Lower leg skin (tissue), 3 donors: ENCODE measurements around the gene SERPINA4.

Source experiments
- POLR2A ChIP-seq, 2 donors: fragments of 450-650 bp; IDR thresholded peaks; one replicate each; pipeline ENCODE4 v1.6.1; 2016 to 2017; ENCODE audit warnings: antibody characterized with exemption in 2 of 2, mild to moderate bottlenecking in 1 of 2, moderate library complexity in 1 of 2
- TF ChIP-seq, protein P1 (sequence below), 3 donors: fragments of 450-650 bp; IDR thresholded peaks; one replicate each; pipeline ENCODE4 v1.5.1; 2016; ENCODE audit warnings: antibody characterized with exemption in 3 of 3, mild to moderate bottlenecking in 3 of 3, moderate library complexity in 2 of 3

DNA sequence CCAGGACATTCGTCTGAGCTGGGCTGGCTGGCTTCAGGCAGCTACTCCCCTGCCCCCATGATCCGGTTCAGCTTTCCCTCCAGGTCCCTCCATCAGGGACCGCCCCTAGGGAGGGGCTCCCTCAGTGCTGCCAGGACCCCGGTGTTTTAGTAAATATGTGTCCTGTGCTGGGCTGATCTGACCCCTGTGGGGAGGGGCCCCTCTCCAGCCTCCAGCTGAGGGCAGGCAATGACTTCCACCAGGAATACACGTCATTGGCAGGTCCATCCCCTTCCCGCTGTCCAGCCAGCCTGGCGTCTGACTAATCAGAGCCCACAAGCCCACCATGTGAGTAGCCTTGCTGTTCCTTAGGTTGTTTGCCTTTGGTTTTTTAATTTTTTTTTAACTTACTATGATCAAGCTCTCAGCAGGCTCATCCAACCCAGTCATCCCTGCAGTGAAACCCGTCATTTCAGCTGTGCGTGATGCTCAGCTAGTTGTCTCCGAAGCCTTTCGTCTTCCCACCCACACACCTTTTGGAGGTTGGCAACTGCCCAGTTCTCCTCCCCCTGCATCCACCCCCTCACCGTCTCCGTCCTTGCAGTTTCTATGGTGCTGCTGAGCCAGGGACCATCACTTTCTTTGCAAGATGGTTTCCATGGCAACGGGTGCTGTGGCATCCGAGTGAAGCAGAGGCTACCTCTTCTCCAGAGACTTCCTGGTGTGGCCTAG is 16.0 kb upstream of the SERPINA4 start:
- TF ChIP-seq, protein P1, sequence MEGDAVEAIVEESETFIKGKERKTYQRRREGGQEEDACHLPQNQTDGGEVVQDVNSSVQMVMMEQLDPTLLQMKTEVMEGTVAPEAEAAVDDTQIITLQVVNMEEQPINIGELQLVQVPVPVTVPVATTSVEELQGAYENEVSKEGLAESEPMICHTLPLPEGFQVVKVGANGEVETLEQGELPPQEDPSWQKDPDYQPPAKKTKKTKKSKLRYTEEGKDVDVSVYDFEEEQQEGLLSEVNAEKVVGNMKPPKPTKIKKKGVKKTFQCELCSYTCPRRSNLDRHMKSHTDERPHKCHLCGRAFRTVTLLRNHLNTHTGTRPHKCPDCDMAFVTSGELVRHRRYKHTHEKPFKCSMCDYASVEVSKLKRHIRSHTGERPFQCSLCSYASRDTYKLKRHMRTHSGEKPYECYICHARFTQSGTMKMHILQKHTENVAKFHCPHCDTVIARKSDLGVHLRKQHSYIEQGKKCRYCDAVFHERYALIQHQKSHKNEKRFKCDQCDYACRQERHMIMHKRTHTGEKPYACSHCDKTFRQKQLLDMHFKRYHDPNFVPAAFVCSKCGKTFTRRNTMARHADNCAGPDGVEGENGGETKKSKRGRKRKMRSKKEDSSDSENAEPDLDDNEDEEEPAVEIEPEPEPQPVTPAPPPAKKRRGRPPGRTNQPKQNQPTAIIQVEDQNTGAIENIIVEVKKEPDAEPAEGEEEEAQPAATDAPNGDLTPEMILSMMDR (IDR thresholded peaks at IDR 0.05), result no peak
- no peak for TF ChIP-seq POLR2A (IDR thresholded peaks at IDR 0.05)
